GM23338 (cell line): Measurements from ENCODE around the gene LDLRAD3. TPM values are rescaled to one million over a fixed set of nuclear protein-coding genes. Genes with fewer than 3 reads are reported as not detected.

Experiments
- ATAC-seq: fragments of 200-7000 bp; cut with Tn5 transposase; 3 replicates; pipeline ENCODE4 v1.9.1; 2020
- DNase-seq: peaks from one replicate; pipeline ENCODE4 v3.0.0-alpha.2; 2015; ENCODE audit warnings: low spot score
- H2AFZ ChIP-seq: fragments of 200-600 bp; sonication (generic); 2 replicates; pipeline ENCODE4 v1.8.0; 2016; ENCODE audit warnings: antibody characterized with exemption, mild to moderate bottlenecking, moderate library complexity
- H3F3A ChIP-seq: fragments of 200-600 bp; sonication (generic); replicated peaks from 2 replicates; pipeline ENCODE4 v1.8.0; 2017; ENCODE audit warnings: antibody characterized with exemption, mixed run types, low read depth
- H3K27ac ChIP-seq: fragments of 200-600 bp; sonication (generic); 2 replicates; pipeline ENCODE4 v1.6.1; 2016; ENCODE audit warnings: low read depth
- H3K27me3 ChIP-seq: fragments of 200-600 bp; sonication (generic); 2 replicates; pipeline ENCODE4 v1.8.0; 2016; ENCODE audit warnings: mild to moderate bottlenecking, mixed run types, moderate library complexity; ENCODE audit not compliant: insufficient read depth
- H3K36me3 ChIP-seq: fragments of 200-600 bp; sonication (generic); 2 replicates; pipeline ENCODE4 v1.8.0; 2016; ENCODE audit warnings: mild to moderate bottlenecking; ENCODE audit not compliant: insufficient read depth
- H3K4me1 ChIP-seq: fragments of 200-600 bp; sonication (generic); 2 replicates; pipeline ENCODE4 v1.8.0; 2016; ENCODE audit warnings: mild to moderate bottlenecking, moderate library complexity; ENCODE audit not compliant: insufficient read depth
- H3K4me2 ChIP-seq: fragments of 200-600 bp; sonication (generic); 2 replicates; pipeline ENCODE4 v1.7.1; 2017; ENCODE audit warnings: mixed run types
- H3K4me3 ChIP-seq: fragments of 200-600 bp; sonication (generic); 2 replicates; pipeline ENCODE4 v1.6.1; 2016; ENCODE audit warnings: mixed run types
- H3K79me2 ChIP-seq: fragments of 200-600 bp; sonication (generic); replicated peaks from 2 replicates; pipeline ENCODE4 v1.8.0; 2017; ENCODE audit warnings: mild to moderate bottlenecking; ENCODE audit not compliant: insufficient read depth
- H3K9me2 ChIP-seq: fragments of 200-600 bp; sonication (generic); 2 replicates; pipeline ENCODE4 v1.8.0; 2017; ENCODE audit not compliant: insufficient read depth
- H4K20me1 ChIP-seq: fragments of 200-600 bp; sonication (generic); replicated peaks from 2 replicates; pipeline ENCODE4 v1.8.0; 2017; ENCODE audit warnings: mild to moderate bottlenecking; ENCODE audit not compliant: insufficient read depth
- H3K27ac Mint-ChIP-seq: 2 replicates; pipeline ENCODE4 v1.8.0; 2020; ENCODE audit warnings: inconsistent platforms, mild to moderate bottlenecking, moderate library complexity, mixed read lengths
- H3K27me3 Mint-ChIP-seq: 3 replicates; pipeline ENCODE4 v1.8.0; 2022; ENCODE audit warnings: low read depth, mild to moderate bottlenecking, moderate library complexity, mixed read lengths, inconsistent platforms; ENCODE audit not compliant: insufficient read depth, poor library complexity
- H3K36me3 Mint-ChIP-seq: 3 replicates; pipeline ENCODE4 v1.8.0; 2021; ENCODE audit warnings: low read depth, mild to moderate bottlenecking, inconsistent platforms, moderate library complexity, mixed read lengths
- H3K4me1 Mint-ChIP-seq: 3 replicates; pipeline ENCODE4 v1.8.0; 2020; ENCODE audit warnings: mild to moderate bottlenecking, inconsistent platforms, mixed read lengths
- H3K4me3 Mint-ChIP-seq: 3 replicates; pipeline ENCODE4 v1.8.0; 2021; ENCODE audit warnings: moderate library complexity, mild to moderate bottlenecking, inconsistent platforms, mixed read lengths
- H3K9me3 Mint-ChIP-seq: 3 replicates; pipeline ENCODE4 v1.8.0; 2020; ENCODE audit warnings: moderate library complexity, mild to moderate bottlenecking, inconsistent platforms, mixed read lengths
- CREB1 ChIP-seq: fragments of 250-450 bp; sonication (Bioruptor Pico); IDR thresholded peaks from 2 replicates; pipeline ENCODE4 v1.5.0; 2020; ENCODE audit warnings: low read depth, mild to moderate bottlenecking, moderate library complexity
- EZH2 ChIP-seq: fragments of 200-600 bp; sonication (generic); IDR thresholded peaks from one replicate; pipeline ENCODE4 v1.8.0; 2017; ENCODE audit warnings: antibody characterized with exemption, mild to moderate bottlenecking, low read depth; ENCODE audit not compliant: unreplicated experiment
- EZH2phosphoT487 ChIP-seq: fragments of 200-600 bp; sonication (generic); IDR thresholded peaks from one replicate; pipeline ENCODE4 v1.8.1; 2018; ENCODE audit warnings: antibody characterized with exemption; ENCODE audit not compliant: unreplicated experiment
- JUNB ChIP-seq: IDR thresholded peaks from one replicate; pipeline ENCODE4 v1.6.1; 2016; ENCODE audit warnings: antibody characterized with exemption; ENCODE audit not compliant: unreplicated experiment
- NANOG ChIP-seq: IDR thresholded peaks from 2 replicates; pipeline ENCODE4 v1.6.1; 2016; ENCODE audit warnings: antibody characterized with exemption, borderline replicate concordance
- POLR2AphosphoS5 ChIP-seq: IDR thresholded peaks from 2 replicates; pipeline ENCODE4 v1.6.1; 2016; ENCODE audit warnings: antibody characterized with exemption, low read depth
- STAT1 ChIP-seq: IDR thresholded peaks from one replicate; pipeline ENCODE4 v1.6.1; 2016; ENCODE audit warnings: antibody characterized with exemption; ENCODE audit not compliant: unreplicated experiment
- ZNF114 ChIP-seq: fragments of 250-450 bp; sonication (Bioruptor Pico); IDR thresholded peaks from 2 replicates; pipeline ENCODE4 v1.5.0; 2020; ENCODE audit warnings: mild to moderate bottlenecking, moderate library complexity
- ZNF331 ChIP-seq: fragments of 250-450 bp; sonication (Bioruptor Pico); IDR thresholded peaks from 2 replicates; pipeline ENCODE4 v1.5.0; 2020; ENCODE audit warnings: low read depth, mild to moderate bottlenecking, moderate library complexity
- polyA plus RNA-seq: library from polyadenylated mRNA; unstranded; fragments of >200 nt; fragmentation: Nextera tagmentation; extraction: Ambion mirVana; gene quantifications from 2 replicates; pipeline ENCODE4 v1.2.1, GENCODE V29; 2016
- total RNA-seq: library from RNA; depleted of rRNA; stranded (reverse); fragments of >200 nt; shearing (Covaris generic); gene quantifications from 2 replicates; pipeline ENCODE4 v1.2.3, GENCODE V29; 2014
- TF ChIP-seq, protein P1 (sequence below), 2 experiments: fragments of 200-600 bp in 1 of 2; sonication (generic) in 1 of 2; conservative IDR thresholded peaks; 2 replicates each; pipeline versions ENCODE4 v1.5.1 to v1.6.1; 2016 to 2017; ENCODE audit warnings: antibody characterized with exemption in 2 of 2, low read depth in 2 of 2, mild to moderate bottlenecking in 2 of 2, moderate library complexity in 1 of 2
- TF ChIP-seq, protein P2 (sequence below): IDR thresholded peaks from 2 replicates; pipeline ENCODE4 v1.6.1; 2016; ENCODE audit warnings: antibody characterized with exemption
- TF ChIP-seq, protein P3 (sequence below): IDR thresholded peaks from one replicate; pipeline ENCODE4 v1.6.1; 2018; ENCODE audit warnings: antibody characterized with exemption; ENCODE audit not compliant: unreplicated experiment
- TF ChIP-seq, protein P4 (sequence below): fragments of 250-450 bp; sonication (Bioruptor Pico); IDR thresholded peaks from 2 replicates; pipeline ENCODE4 v1.5.0; 2020; ENCODE audit warnings: mild to moderate bottlenecking, moderate library complexity

LDLRAD3 gene
- total and polyA plus RNA-seq, 2 experiments from 2014 or later = 8.5 to 19.4 TPM

DNA sequence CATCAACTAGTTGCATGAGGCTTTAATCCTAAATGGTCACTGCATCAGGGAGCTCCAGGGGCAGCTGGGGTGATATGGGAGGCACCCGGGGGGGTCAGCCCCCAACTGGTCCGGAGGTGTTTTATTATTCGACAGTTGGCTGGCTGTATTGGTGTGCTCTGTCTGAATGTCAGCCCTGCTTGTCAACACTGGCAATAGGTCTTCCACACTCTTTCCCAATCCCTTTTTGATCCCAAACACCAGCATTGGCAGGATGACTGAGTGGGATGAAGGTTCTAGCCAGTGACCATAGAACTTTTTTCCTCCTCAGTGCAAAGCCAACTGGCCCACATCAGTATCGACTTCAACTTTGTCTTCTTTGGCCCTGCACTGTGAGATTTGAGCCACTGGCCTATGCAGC lies 8.9 kb upstream of the LDLRAD3 start:
- no peaks in the 10 kb centered on the region for H3K9me3 Mint-ChIP-seq
- Histone ChIP-seq H3K9me2 (no peaks in the 10 kb centered on the region), H3K4me1 (no peaks in the 10 kb centered on the region), H3K79me2 (no peaks in the 10 kb centered on the region), H3F3A (no peaks in the 10 kb centered on the region), H3K4me3 (no peak overlapping the region), H3K27me3 (no peaks in the 10 kb centered on the region), H2AFZ (no peak overlapping the region), H4K20me1 (no peaks in the 10 kb centered on the region), H3K36me3 (no peaks in the 10 kb centered on the region), H3K27ac (no peak overlapping the region), H3K4me2 (no peak overlapping the region)
- H3K27me3 Mint-ChIP-seq = peaks cover 5% of the 10 kb centered on the region
- no peak overlapping the region for H3K4me3 Mint-ChIP-seq
- ATAC-seq = no peak
- DNase-seq = no peak
- H3K27ac Mint-ChIP-seq = no peak overlapping the region
- no peaks in the 10 kb centered on the region for H3K36me3 Mint-ChIP-seq
- TF ChIP-seq JUNB (no peak), ZNF114 (CRISPR knock-in tag) (no peak), ZNF331 (no peak), NANOG (no peak), POLR2AphosphoS5 (no peak), EZH2 (no peak), EZH2phosphoT487 (no peak), CREB1 (CRISPR knock-in tag) (no peak), STAT1 (no peak)
- TF ChIP-seq, protein P1, sequence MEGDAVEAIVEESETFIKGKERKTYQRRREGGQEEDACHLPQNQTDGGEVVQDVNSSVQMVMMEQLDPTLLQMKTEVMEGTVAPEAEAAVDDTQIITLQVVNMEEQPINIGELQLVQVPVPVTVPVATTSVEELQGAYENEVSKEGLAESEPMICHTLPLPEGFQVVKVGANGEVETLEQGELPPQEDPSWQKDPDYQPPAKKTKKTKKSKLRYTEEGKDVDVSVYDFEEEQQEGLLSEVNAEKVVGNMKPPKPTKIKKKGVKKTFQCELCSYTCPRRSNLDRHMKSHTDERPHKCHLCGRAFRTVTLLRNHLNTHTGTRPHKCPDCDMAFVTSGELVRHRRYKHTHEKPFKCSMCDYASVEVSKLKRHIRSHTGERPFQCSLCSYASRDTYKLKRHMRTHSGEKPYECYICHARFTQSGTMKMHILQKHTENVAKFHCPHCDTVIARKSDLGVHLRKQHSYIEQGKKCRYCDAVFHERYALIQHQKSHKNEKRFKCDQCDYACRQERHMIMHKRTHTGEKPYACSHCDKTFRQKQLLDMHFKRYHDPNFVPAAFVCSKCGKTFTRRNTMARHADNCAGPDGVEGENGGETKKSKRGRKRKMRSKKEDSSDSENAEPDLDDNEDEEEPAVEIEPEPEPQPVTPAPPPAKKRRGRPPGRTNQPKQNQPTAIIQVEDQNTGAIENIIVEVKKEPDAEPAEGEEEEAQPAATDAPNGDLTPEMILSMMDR (conservative IDR thresholded peaks at IDR 0.05; ENCODE audit: low read depth in 2 of 2) = no peak
- TF ChIP-seq, protein P2, sequence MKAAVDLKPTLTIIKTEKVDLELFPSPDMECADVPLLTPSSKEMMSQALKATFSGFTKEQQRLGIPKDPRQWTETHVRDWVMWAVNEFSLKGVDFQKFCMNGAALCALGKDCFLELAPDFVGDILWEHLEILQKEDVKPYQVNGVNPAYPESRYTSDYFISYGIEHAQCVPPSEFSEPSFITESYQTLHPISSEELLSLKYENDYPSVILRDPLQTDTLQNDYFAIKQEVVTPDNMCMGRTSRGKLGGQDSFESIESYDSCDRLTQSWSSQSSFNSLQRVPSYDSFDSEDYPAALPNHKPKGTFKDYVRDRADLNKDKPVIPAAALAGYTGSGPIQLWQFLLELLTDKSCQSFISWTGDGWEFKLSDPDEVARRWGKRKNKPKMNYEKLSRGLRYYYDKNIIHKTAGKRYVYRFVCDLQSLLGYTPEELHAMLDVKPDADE = no peak
- TF ChIP-seq, protein P3, sequence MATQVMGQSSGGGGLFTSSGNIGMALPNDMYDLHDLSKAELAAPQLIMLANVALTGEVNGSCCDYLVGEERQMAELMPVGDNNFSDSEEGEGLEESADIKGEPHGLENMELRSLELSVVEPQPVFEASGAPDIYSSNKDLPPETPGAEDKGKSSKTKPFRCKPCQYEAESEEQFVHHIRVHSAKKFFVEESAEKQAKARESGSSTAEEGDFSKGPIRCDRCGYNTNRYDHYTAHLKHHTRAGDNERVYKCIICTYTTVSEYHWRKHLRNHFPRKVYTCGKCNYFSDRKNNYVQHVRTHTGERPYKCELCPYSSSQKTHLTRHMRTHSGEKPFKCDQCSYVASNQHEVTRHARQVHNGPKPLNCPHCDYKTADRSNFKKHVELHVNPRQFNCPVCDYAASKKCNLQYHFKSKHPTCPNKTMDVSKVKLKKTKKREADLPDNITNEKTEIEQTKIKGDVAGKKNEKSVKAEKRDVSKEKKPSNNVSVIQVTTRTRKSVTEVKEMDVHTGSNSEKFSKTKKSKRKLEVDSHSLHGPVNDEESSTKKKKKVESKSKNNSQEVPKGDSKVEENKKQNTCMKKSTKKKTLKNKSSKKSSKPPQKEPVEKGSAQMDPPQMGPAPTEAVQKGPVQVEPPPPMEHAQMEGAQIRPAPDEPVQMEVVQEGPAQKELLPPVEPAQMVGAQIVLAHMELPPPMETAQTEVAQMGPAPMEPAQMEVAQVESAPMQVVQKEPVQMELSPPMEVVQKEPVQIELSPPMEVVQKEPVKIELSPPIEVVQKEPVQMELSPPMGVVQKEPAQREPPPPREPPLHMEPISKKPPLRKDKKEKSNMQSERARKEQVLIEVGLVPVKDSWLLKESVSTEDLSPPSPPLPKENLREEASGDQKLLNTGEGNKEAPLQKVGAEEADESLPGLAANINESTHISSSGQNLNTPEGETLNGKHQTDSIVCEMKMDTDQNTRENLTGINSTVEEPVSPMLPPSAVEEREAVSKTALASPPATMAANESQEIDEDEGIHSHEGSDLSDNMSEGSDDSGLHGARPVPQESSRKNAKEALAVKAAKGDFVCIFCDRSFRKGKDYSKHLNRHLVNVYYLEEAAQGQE = no peak
- TF ChIP-seq, protein P4, sequence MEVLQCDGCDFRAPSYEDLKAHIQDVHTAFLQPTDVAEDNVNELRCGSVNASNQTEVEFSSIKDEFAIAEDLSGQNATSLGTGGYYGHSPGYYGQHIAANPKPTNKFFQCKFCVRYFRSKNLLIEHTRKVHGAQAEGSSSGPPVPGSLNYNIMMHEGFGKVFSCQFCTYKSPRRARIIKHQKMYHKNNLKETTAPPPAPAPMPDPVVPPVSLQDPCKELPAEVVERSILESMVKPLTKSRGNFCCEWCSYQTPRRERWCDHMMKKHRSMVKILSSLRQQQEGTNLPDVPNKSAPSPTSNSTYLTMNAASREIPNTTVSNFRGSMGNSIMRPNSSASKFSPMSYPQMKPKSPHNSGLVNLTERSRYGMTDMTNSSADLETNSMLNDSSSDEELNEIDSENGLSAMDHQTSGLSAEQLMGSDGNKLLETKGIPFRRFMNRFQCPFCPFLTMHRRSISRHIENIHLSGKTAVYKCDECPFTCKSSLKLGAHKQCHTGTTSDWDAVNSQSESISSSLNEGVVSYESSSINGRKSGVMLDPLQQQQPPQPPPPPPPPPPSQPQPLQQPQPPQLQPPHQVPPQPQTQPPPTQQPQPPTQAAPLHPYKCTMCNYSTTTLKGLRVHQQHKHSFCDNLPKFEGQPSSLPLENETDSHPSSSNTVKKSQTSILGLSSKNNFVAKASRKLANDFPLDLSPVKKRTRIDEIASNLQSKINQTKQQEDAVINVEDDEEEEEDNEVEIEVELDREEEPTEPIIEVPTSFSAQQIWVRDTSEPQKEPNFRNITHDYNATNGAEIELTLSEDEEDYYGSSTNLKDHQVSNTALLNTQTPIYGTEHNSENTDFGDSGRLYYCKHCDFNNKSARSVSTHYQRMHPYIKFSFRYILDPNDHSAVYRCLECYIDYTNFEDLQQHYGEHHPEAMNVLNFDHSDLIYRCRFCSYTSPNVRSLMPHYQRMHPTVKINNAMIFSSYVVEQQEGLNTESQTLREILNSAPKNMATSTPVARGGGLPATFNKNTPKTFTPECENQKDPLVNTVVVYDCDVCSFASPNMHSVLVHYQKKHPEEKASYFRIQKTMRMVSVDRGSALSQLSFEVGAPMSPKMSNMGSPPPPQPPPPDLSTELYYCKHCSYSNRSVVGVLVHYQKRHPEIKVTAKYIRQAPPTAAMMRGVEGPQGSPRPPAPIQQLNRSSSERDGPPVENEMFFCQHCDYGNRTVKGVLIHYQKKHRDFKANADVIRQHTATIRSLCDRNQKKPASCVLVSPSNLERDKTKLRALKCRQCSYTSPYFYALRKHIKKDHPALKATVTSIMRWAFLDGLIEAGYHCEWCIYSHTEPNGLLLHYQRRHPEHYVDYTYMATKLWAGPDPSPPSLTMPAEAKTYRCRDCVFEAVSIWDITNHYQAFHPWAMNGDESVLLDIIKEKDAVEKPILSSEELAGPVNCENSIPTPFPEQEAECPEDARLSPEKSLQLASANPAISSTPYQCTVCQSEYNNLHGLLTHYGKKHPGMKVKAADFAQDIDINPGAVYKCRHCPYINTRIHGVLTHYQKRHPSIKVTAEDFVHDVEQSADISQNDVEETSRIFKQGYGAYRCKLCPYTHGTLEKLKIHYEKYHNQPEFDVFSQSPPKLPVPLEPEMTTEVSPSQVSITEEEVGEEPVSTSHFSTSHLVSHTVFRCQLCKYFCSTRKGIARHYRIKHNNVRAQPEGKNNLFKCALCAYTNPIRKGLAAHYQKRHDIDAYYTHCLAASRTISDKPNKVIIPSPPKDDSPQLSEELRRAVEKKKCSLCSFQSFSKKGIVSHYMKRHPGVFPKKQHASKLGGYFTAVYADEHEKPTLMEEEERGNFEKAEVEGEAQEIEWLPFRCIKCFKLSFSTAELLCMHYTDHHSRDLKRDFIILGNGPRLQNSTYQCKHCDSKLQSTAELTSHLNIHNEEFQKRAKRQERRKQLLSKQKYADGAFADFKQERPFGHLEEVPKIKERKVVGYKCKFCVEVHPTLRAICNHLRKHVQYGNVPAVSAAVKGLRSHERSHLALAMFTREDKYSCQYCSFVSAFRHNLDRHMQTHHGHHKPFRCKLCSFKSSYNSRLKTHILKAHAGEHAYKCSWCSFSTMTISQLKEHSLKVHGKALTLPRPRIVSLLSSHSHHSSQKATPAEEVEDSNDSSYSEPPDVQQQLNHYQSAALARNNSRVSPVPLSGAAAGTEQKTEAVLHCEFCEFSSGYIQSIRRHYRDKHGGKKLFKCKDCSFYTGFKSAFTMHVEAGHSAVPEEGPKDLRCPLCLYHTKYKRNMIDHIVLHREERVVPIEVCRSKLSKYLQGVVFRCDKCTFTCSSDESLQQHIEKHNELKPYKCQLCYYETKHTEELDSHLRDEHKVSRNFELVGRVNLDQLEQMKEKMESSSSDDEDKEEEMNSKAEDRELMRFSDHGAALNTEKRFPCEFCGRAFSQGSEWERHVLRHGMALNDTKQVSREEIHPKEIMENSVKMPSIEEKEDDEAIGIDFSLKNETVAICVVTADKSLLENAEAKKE (CRISPR knock-in tag) = no peak
- H3K4me1 Mint-ChIP-seq = peaks cover 10% of the 10 kb centered on the region; the same call in 2 of the 3 replicates
